Mesenchymal stem cell (in vitro differentiated cells and primary cell): ENCODE data around the gene PARD3.

Experiments used
- DNase-seq: peaks from one replicate; pipeline ENCODE4 v3.0.0-alpha.2; 2013
- H2AFZ ChIP-seq: one replicate; pipeline ENCODE4 v1.6.1; 2013; ENCODE audit warnings: low read depth, mild to moderate bottlenecking, control low read depth, inconsistent platforms, low read length, moderate library complexity
- H2AK5ac ChIP-seq: 2 replicates; pipeline ENCODE4 v1.6.1; 2013; ENCODE audit warnings: low read length, moderate library complexity, mild to moderate bottlenecking, inconsistent platforms; ENCODE audit not compliant: severe bottlenecking
- H2BK120ac ChIP-seq: one replicate; pipeline ENCODE4 v1.6.1; 2013; ENCODE audit warnings: low read depth, mild to moderate bottlenecking, inconsistent platforms, low read length, moderate library complexity
- H2BK12ac ChIP-seq, 2 experiments: one replicate each; pipeline ENCODE4 v1.6.1; 2013; ENCODE audit warnings: inconsistent platforms in 2 of 2, low read length in 2 of 2, mild to moderate bottlenecking in 2 of 2, moderate library complexity in 2 of 2, control low read depth in 1 of 2
- H2BK15ac ChIP-seq: one replicate; pipeline ENCODE4 v1.6.1; 2013; ENCODE audit warnings: mild to moderate bottlenecking, low read depth, inconsistent platforms; ENCODE audit not compliant: poor library complexity, severe bottlenecking
- H2BK5ac ChIP-seq: 2 replicates; pipeline ENCODE4 v1.6.1; 2013; ENCODE audit warnings: low read depth, mild to moderate bottlenecking, low read length, control low read depth, inconsistent platforms; ENCODE audit not compliant: poor library complexity, severe bottlenecking
- H3K14ac ChIP-seq, 2 experiments: one replicate each; pipeline ENCODE4 v1.6.1; 2013; ENCODE audit warnings: inconsistent platforms in 2 of 2, low read length in 2 of 2, control low read depth in 1 of 2, mild to moderate bottlenecking in 1 of 2, moderate library complexity in 1 of 2
- H3K18ac ChIP-seq, 2 experiments: one replicate each; pipeline ENCODE4 v1.6.1; 2013; ENCODE audit warnings: inconsistent platforms in 2 of 2, low read length in 2 of 2, control low read depth in 1 of 2, low read depth in 1 of 2, mild to moderate bottlenecking in 1 of 2
- H3K23ac ChIP-seq, 2 experiments: one replicate each; pipeline ENCODE4 v1.6.1; 2013; ENCODE audit warnings: inconsistent platforms in 2 of 2, low read length in 2 of 2, mild to moderate bottlenecking in 2 of 2, moderate library complexity in 2 of 2, control low read depth in 1 of 2
- H3K27ac ChIP-seq: 2 replicates; pipeline ENCODE4 v1.5.1; 2013; ENCODE audit warnings: mild to moderate bottlenecking, moderate library complexity, low read length, control low read depth, inconsistent platforms; ENCODE audit not compliant: poor library complexity, severe bottlenecking
- H3K27me3 ChIP-seq, 2 experiments: 2 replicates each; pipeline versions ENCODE4 v1.6.1 to v1.7.0; 2013; ENCODE audit warnings: low read length in 2 of 2, mild to moderate bottlenecking in 2 of 2, moderate library complexity in 2 of 2, control low read depth in 1 of 2, inconsistent platforms in 1 of 2; ENCODE audit not compliant: control insufficient read depth in 1 of 2, insufficient read depth in 1 of 2
- H3K36me3 ChIP-seq, 2 experiments: 2 replicates each; pipeline versions ENCODE4 v1.6.1 to v1.7.0; 2013; ENCODE audit warnings: low read length in 2 of 2, control low read depth in 1 of 2, inconsistent platforms in 1 of 2, low read depth in 1 of 2, mild to moderate bottlenecking in 1 of 2; ENCODE audit not compliant: insufficient read depth in 2 of 2, control insufficient read depth in 1 of 2
- H3K4ac ChIP-seq, 2 experiments: one replicate each; pipeline ENCODE4 v1.6.1; 2013; ENCODE audit warnings: inconsistent platforms in 2 of 2, low read length in 2 of 2, mild to moderate bottlenecking in 2 of 2, moderate library complexity in 2 of 2, control low read depth in 1 of 2, low read depth in 1 of 2
- H3K4me1 ChIP-seq: 2 replicates; pipeline ENCODE4 v1.6.1; 2013; ENCODE audit warnings: low read depth, low read length, control low read depth; ENCODE audit not compliant: control insufficient read depth, insufficient read depth
- H3K4me2 ChIP-seq: 2 replicates; pipeline ENCODE4 v1.6.1; 2013; ENCODE audit warnings: low read length, mild to moderate bottlenecking, inconsistent platforms; ENCODE audit not compliant: poor library complexity, severe bottlenecking
- H3K4me3 ChIP-seq, 2 experiments: 2 replicates each; pipeline versions ENCODE4 v1.5.1 to v1.7.0; 2013; ENCODE audit warnings: low read length in 2 of 2, mild to moderate bottlenecking in 2 of 2, control low read depth in 1 of 2, low read depth in 1 of 2; ENCODE audit not compliant: insufficient read depth in 1 of 2
- H3K79me1 ChIP-seq: replicated peaks from 2 replicates; pipeline ENCODE4 v1.6.1; 2013; ENCODE audit warnings: mild to moderate bottlenecking, control low read depth, low read length, inconsistent platforms; ENCODE audit not compliant: poor library complexity, severe bottlenecking
- H3K9ac ChIP-seq: 2 replicates; pipeline ENCODE4 v1.7.0; 2013; ENCODE audit warnings: mild to moderate bottlenecking, low read length, moderate library complexity
- H3K9me3 ChIP-seq: 2 replicates; pipeline ENCODE4 v1.7.0; 2013; ENCODE audit warnings: mild to moderate bottlenecking, low read length; ENCODE audit not compliant: control insufficient read depth
- H4K8ac ChIP-seq: one replicate; pipeline ENCODE4 v1.6.1; 2013; ENCODE audit warnings: inconsistent platforms, mild to moderate bottlenecking, low read length, moderate library complexity
- H4K91ac ChIP-seq: one replicate; pipeline ENCODE4 v1.6.1; 2013; ENCODE audit warnings: mild to moderate bottlenecking, low read length, inconsistent platforms
- WGBS: methylation state at CpG from one replicate; pipeline ENCODE4 v1.1.7; 2013; ENCODE audit warnings: mixed read lengths; 5-methylcytosine and 5-hydroxymethylcytosine counted together

PARD3 gene

GRCh38 chr10:34303022-34303421, 512.1 kb downstream of the PARD3 start:
- no peak overlapping the region for H3K14ac ChIP-seq
- no peaks in the 10 kb centered on the region for H3K9me3 ChIP-seq
- no peak overlapping the region for H2BK5ac ChIP-seq
- no peak overlapping the region for H3K4ac ChIP-seq
- H2AFZ ChIP-seq, result no peak overlapping the region
- WGBS, result 93% methylated on average over 2 of the region's 2 CpGs
- H3K9ac ChIP-seq, result no peak overlapping the region
- H3K18ac ChIP-seq, result no peak overlapping the region
- H4K91ac ChIP-seq, result no peak overlapping the region
- peaks cover 3% of the 10 kb centered on the region for H3K4me1 ChIP-seq
- no peak overlapping the region for H4K8ac ChIP-seq
- no peak overlapping the region for H3K27ac ChIP-seq
- no peak for DNase-seq
- peaks cover 0 to 21% of the 10 kb centered on the region in 2 experiments for H3K36me3 ChIP-seq
- no peak overlapping the region for H2AK5ac ChIP-seq
- no peak overlapping the region for H3K4me2 ChIP-seq
- H2BK15ac ChIP-seq, result no peak overlapping the region
- H3K4me3 ChIP-seq, result no peak overlapping the region
- no peak overlapping the region for H3K23ac ChIP-seq
- H3K27me3 ChIP-seq, result no peaks in the 10 kb centered on the region
- no peak overlapping the region for H2BK12ac ChIP-seq
- peaks cover 21% of the 10 kb centered on the region for H3K79me1 ChIP-seq
- no peak overlapping the region for H2BK120ac ChIP-seq

DNA sequence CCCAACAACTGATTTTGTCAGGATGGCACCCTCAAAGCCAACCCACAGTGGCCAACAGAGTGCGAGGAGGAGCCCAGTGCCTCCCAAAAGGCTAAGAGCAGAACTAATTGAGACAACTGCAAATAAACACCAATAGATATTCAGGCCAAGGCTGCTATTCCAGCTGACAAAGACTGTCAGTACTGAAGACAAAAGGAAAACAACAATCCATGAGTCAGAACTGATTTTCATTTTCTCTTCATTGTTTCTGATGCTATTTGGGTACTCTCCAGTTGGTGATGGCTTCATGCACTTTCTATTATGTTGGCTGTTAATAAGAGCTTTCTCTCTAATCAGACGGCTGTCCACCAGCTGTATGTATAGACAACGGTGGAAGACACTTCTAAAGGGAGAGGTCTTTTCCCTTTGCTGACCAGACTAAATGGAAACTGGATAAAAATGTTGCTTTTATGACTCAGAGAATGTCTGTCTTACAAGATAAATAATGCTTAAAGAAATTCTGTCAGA, 515.9 kb downstream of the PARD3 start:
- Histone ChIP-seq H3K9me3 (no peaks in the 10 kb centered on the region), H4K91ac (peak overlapping the region; percentile 92), H2AFZ (no peak overlapping the region), H3K4me2 (no peak overlapping the region), H2AK5ac (peak overlapping the region; percentile 13), H3K14ac (no peak overlapping the region), H3K18ac (peak overlapping the region in 1 of 2 experiments; percentile 55), H3K4ac (peak overlapping the region in 1 of 2 experiments; percentile 84), H3K23ac (no peak overlapping the region), H3K27me3 (no peaks in the 10 kb centered on the region), H4K8ac (peak overlapping the region; percentile 58), H3K27ac (peak overlapping the region; percentile 15), H2BK5ac (no peak overlapping the region), H3K4me3 (no peak overlapping the region), H2BK12ac (no peak overlapping the region), H3K79me1 (peaks cover 18% of the 10 kb centered on the region), H2BK120ac (no peak overlapping the region), H3K36me3 (peaks cover 0 to 11% of the 10 kb centered on the region in 2 experiments), H3K4me1 (peaks cover 9% of the 10 kb centered on the region), H3K9ac (no peak overlapping the region), H2BK15ac (peak overlapping the region; percentile 17)
- peak; percentile 56 for DNase-seq
- WGBS, result 62% methylated on average over 3 of the region's 3 CpGs

DNA sequence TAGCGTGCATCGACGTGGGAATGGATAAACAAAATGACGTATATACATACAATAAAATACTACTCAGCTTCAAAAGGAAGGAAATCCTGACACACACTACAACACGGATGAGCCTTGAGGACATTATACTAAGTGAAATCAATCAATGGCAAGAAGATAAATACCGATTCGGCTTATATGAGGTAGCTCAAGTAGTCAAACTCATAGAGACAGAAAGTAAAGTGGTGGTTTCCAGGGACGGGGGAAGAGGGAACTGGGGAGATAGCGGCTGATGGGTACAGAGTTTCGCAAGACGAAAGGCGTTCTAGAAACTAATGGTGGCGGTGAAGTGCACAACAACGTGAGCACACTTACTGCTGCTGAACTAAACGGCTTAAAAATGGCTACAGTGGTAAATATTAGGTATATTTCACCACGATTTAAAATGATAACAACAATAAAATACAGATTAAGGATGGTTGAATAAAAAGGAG, 516.7 kb downstream of the PARD3 start:
- H3K4me1 ChIP-seq, result peaks cover 9% of the 10 kb centered on the region
- DNase-seq, result peak; percentile 94
- no peak overlapping the region for H3K14ac ChIP-seq
- peak overlapping the region; percentile 45 to 79 for H2BK12ac ChIP-seq
- no peak overlapping the region for H3K23ac ChIP-seq
- WGBS, result 88% methylated on average over 12 of the region's 16 CpGs
- no peaks in the 10 kb centered on the region for H3K27me3 ChIP-seq
- H2BK120ac ChIP-seq, result no peak overlapping the region
- no peak overlapping the region for H4K91ac ChIP-seq
- H3K9me3 ChIP-seq, result no peaks in the 10 kb centered on the region
- no peak overlapping the region for H3K27ac ChIP-seq
- H3K4me3 ChIP-seq, result no peak overlapping the region
- H4K8ac ChIP-seq, result peak overlapping the region; percentile 46
- peaks cover 0 to 4% of the 10 kb centered on the region in 2 experiments for H3K36me3 ChIP-seq
- no peak overlapping the region for H3K9ac ChIP-seq
- H2BK5ac ChIP-seq, result no peak overlapping the region
- H3K79me1 ChIP-seq, result peaks cover 14% of the 10 kb centered on the region
- no peak overlapping the region for H2AFZ ChIP-seq
- H2BK15ac ChIP-seq, result no peak overlapping the region
- no peak overlapping the region for H2AK5ac ChIP-seq
- H3K4ac ChIP-seq, result no peak overlapping the region
- H3K18ac ChIP-seq, result peak overlapping the region; percentile 75 to 95
- H3K4me2 ChIP-seq, result no peak overlapping the region

DNA sequence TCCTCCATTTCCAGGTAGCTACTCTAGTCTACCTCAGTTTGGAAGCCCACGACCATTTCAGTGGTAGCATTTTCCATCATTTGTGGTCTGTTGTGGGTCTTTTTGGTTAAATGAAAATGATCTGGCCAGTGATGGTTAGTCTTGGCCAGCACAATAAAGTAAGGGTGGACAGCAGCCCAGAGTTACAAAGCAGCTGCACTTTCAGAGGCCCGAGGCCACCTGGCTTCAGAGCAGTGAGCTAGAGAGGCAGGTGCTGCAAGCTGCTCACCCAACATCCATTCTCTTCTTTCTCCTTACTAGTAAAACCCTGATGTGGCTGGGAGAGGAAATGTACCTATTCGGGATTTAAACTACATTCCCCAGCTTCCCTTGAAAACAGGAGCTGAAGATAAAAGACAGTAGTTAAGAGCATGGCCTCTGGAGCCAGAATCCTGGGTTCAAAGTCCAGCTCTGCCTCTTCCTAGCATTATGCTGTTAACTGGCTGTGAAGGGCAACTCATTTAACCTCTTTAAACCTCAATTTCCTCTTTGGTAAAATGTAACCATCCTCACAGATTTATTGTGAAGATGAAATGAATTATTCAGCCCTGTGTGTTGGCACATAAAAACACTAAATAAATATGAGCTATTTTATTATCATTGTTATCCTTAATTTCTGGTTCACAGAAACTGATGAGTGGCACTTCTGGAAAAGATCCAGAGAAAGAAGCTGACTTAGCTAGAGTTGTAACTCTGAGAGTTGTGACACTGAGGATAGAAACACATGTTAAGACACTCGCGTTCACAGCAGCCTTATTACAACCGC, 517.4 kb downstream of the PARD3 start:
- Histone ChIP-seq H3K36me3 (peaks cover 0 to 4% of the 10 kb centered on the region in 2 experiments), H3K4me1 (peaks cover 9% of the 10 kb centered on the region)

More for the DNA sequence above, 517.4 kb downstream of the PARD3 start:
- H2AFZ ChIP-seq, result no peak overlapping the region
- H2BK5ac ChIP-seq, result no peak overlapping the region
- no peak overlapping the region for H3K9ac ChIP-seq
- no peak overlapping the region for H4K91ac ChIP-seq
- no peak overlapping the region for H2BK15ac ChIP-seq
- no peak overlapping the region for H3K4me3 ChIP-seq
- no peaks in the 10 kb centered on the region for H3K9me3 ChIP-seq
- H3K79me1 ChIP-seq, result peaks cover 14% of the 10 kb centered on the region
- peak overlapping the region in 1 of 2 experiments; percentile 42 for H3K4ac ChIP-seq
- no peak overlapping the region for H3K23ac ChIP-seq
- no peaks in the 10 kb centered on the region for H3K27me3 ChIP-seq
- peak overlapping the region; percentile 17 to 84 for H3K18ac ChIP-seq
- no peak for DNase-seq
- WGBS, result 84% methylated on average over 4 of the region's 6 CpGs
- H2BK12ac ChIP-seq, result peak overlapping the region in 1 of 2 experiments; percentile 71
- H3K4me2 ChIP-seq, result no peak overlapping the region
- H3K14ac ChIP-seq, result no peak overlapping the region
- no peak overlapping the region for H3K27ac ChIP-seq
- H4K8ac ChIP-seq, result no peak overlapping the region
- H2AK5ac ChIP-seq, result no peak overlapping the region
- H2BK120ac ChIP-seq, result no peak overlapping the region
